AG08396 (cell line): ENCODE results near the gene FAM222B.
"Not testable (repeated sequence)": the region's sequence is repeated elsewhere in the genome, so short reads cannot be mapped to it uniquely, and the experiment has no call there.

ENCODE experiments used
- DNase-seq: peaks from one replicate; pipeline ENCODE4 v3.0.0; 2012; ENCODE audit warnings: low spot score, mixed read lengths

Gene FAM222B

GRCh38 chr17:28842282-28843012 is at the start of gene FAM222B:
Gene FAM222B, minus strand, starts transcription at chr17:28842790. Its CDS starts 76,123 bp downstream, at chr17:28766667.
- DNase-seq = peak; percentile 99

- DNase-seq = no peak
These were observed 49.4 kb upstream of the FAM222B start for GRCh38 chr17:28892024-28892423.

GRCh38 chr17:28891201-28891600 is 48.6 kb upstream of the FAM222B start:
- no peak for DNase-seq

- no peak for DNase-seq
These were observed 47.4 kb upstream of the FAM222B start for GRCh38 chr17:28889996-28890395.

GRCh38 chr17:28888832-28889231 is 46.2 kb upstream of the FAM222B start:
- no peak for DNase-seq

GRCh38 chr17:28887871-28888471 is 45.4 kb upstream of the FAM222B start:
- no peak for DNase-seq

GRCh38 chr17:28885951-28886350 is 43.4 kb upstream of the FAM222B start:
- DNase-seq = no peak

GRCh38 chr17:28885363-28885762 is 42.8 kb upstream of the FAM222B start:
- no peak for DNase-seq

GRCh38 chr17:28883967-28884702 is 41.5 kb upstream of the FAM222B start:
- no peak for DNase-seq

- no peak for DNase-seq
These were observed 39.7 kb upstream of the FAM222B start for GRCh38 chr17:28882154-28882895.

- no peak for DNase-seq
These were observed 39.0 kb upstream of the FAM222B start for GRCh38 chr17:28881533-28882056.

- no peak for DNase-seq
These were observed 38.0 kb upstream of the FAM222B start for GRCh38 chr17:28880572-28880945.

- DNase-seq = no peak
These were observed 37.4 kb upstream of the FAM222B start for GRCh38 chr17:28879886-28880571.

GRCh38 chr17:28878981-28879380 is 36.4 kb upstream of the FAM222B start:
- DNase-seq = peak; percentile 62

GRCh38 chr17:28878158-28878910 is 35.7 kb upstream of the FAM222B start:
- DNase-seq = no peak

GRCh38 chr17:28877150-28877711 is 34.6 kb upstream of the FAM222B start:
- not testable (repeated sequence) for DNase-seq

GRCh38 chr17:28875848-28876550 is 33.4 kb upstream of the FAM222B start:
- no peak for DNase-seq

GRCh38 chr17:28874750-28875149 is 32.2 kb upstream of the FAM222B start:
- DNase-seq = no peak

GRCh38 chr17:28873839-28874238 is 31.2 kb upstream of the FAM222B start:
- no peak for DNase-seq

- DNase-seq = no peak
These were observed 28.5 kb upstream of the FAM222B start for GRCh38 chr17:28871056-28871579.
